Astrocyte (in vitro differentiated cells and primary cell): Measurements from ENCODE around the gene CD58.
"Not testable (repeated sequence)": the region's sequence is repeated elsewhere in the genome, so short reads cannot be mapped to it uniquely, and the experiment has no call there.

Source experiments
- CTCF ChIP-seq: IDR thresholded peaks from 2 replicates; pipeline ENCODE4 v1.5.1; 2011; ENCODE audit warnings: low read depth, mild to moderate bottlenecking, inconsistent platforms, low read length, moderate library complexity; ENCODE audit not compliant: insufficient read depth
- EZH2 ChIP-seq: IDR thresholded peaks from 2 replicates; pipeline ENCODE4 v1.6.1; 2012; ENCODE audit warnings: mild to moderate bottlenecking, low read length, inconsistent platforms; ENCODE audit not compliant: insufficient read depth

GRCh38 chr1:116607463-116607862 is 36.6 kb upstream of the CD58 start:
- TF ChIP-seq CTCF, EZH2: not testable (repeated sequence)
